ENCODE measurements around the gene HP. TPM values are rescaled to one million over a fixed set of nuclear protein-coding genes. Genes with fewer than 3 reads are reported as not detected.

HP gene
- total RNA-seq, 2 experiments from 2014 or later: not detected

- ChIA-PET CTCF (ENCODE audit: unreplicated experiment) (no interaction called here), POLR2A (interaction anchor here (1.7 kb wide), 1 partner anchor 9 kb away, joined by 4 read pairs; the partner anchor contains the start of genes DHX38 and TXNL4B)
- no peak for DNase-seq (ENCODE audit: low spot score)
Measured at GRCh38 chr16:72083778-72084404, 29.6 kb downstream of the HP start.

GRCh38 chr16:72084445-72084844, 30.1 kb downstream of the HP start:
- TF ChIP-seq EZH2phosphoT487 (IDR thresholded peaks at IDR 0.05; ENCODE audit: borderline replicate concordance, low read depth, low read length): no peak
- TF ChIP-seq CTCF (conservative IDR thresholded peaks at IDR 0.05; ENCODE audit: low read length): no peak
- H3K4me2 ChIP-seq (ENCODE audit: low read length): no peak overlapping the region
- POLR2A ChIA-PET: no interaction called here
- 0 out of 2 replicates have a peak, but pooled peaks cover 12% of the 10 kb centered on the region for H3K9me3 ChIP-seq (ENCODE audit: low read length)
- no peaks in the 10 kb centered on the region for H3K9me2 ChIP-seq (ENCODE audit: insufficient read depth, low read length)
- intact Hi-C loops (cut with micrococcal nuclease; ENCODE audit: unreplicated experiment): no loop called here
- H2AFZ ChIP-seq (ENCODE audit: low read length): no peak overlapping the region
- H3K27ac ChIP-seq (ENCODE audit: low read depth, low read length, poor library complexity, severe bottlenecking): no peak overlapping the region
- H3K79me2 ChIP-seq (ENCODE audit: insufficient read depth, low read depth, low read length): no peaks in the 10 kb centered on the region
- H3K36me3 ChIP-seq (ENCODE audit: insufficient read depth, low read length): peaks cover 56% of the 10 kb centered on the region
- no peaks in the 10 kb centered on the region for H4K20me1 ChIP-seq (ENCODE audit: insufficient read depth, low read length)
- CTCF ChIA-PET (ENCODE audit: unreplicated experiment): no interaction called here
- H3K4me3 ChIP-seq (ENCODE audit: low read depth, low read length, poor library complexity, severe bottlenecking): no peak overlapping the region
- H3K4me1 ChIP-seq (ENCODE audit: insufficient read depth, low read length, poor library complexity, severe bottlenecking): no peaks in the 10 kb centered on the region
- no TSS peak for BruUV-seq (replicated peaks)
- DNase-seq (ENCODE audit: low spot score): no peak

More at GRCh38 chr16:72083778-72084404, 29.6 kb downstream of the HP start:
- H3K79me2 ChIP-seq (ENCODE audit: insufficient read depth, low read depth, low read length): no peaks in the 10 kb centered on the region
- H3K9me2 ChIP-seq (ENCODE audit: insufficient read depth, low read length): no peaks in the 10 kb centered on the region
- no peak overlapping the region for H3K4me3 ChIP-seq (ENCODE audit: low read depth, low read length, poor library complexity, severe bottlenecking)
- no peak overlapping the region for H3K4me2 ChIP-seq (ENCODE audit: low read length)
- H3K27ac ChIP-seq (ENCODE audit: low read depth, low read length, poor library complexity, severe bottlenecking): no peak overlapping the region
- 0 out of 2 replicates have a peak, but pooled peaks cover 12% of the 10 kb centered on the region for H3K9me3 ChIP-seq (ENCODE audit: low read length)
- BruUV-seq (replicated peaks): no TSS peak
- TF ChIP-seq EZH2phosphoT487 (IDR thresholded peaks at IDR 0.05; ENCODE audit: borderline replicate concordance, low read depth, low read length) (no peak), CTCF (conservative IDR thresholded peaks at IDR 0.05; ENCODE audit: low read length) (no peak)
- H2AFZ ChIP-seq (ENCODE audit: low read length): no peak overlapping the region
- H4K20me1 ChIP-seq (ENCODE audit: insufficient read depth, low read length): no peaks in the 10 kb centered on the region
- H3K4me1 ChIP-seq (ENCODE audit: insufficient read depth, low read length, poor library complexity, severe bottlenecking): no peaks in the 10 kb centered on the region
- peaks cover 50% of the 10 kb centered on the region for H3K36me3 ChIP-seq (ENCODE audit: insufficient read depth, low read length)
- intact Hi-C loops (cut with micrococcal nuclease; ENCODE audit: unreplicated experiment): no loop called here

- DNase-seq (ENCODE audit: low spot score): no peak
- Histone ChIP-seq H4K20me1 (ENCODE audit: insufficient read depth, low read length) (no peaks in the 10 kb centered on the region), H3K4me2 (ENCODE audit: low read length) (no peak overlapping the region), H3K79me2 (ENCODE audit: insufficient read depth, low read depth, low read length) (no peaks in the 10 kb centered on the region), H3K36me3 (ENCODE audit: insufficient read depth, low read length) (peaks cover 61% of the 10 kb centered on the region), H3K9me2 (ENCODE audit: insufficient read depth, low read length) (no peaks in the 10 kb centered on the region), H3K27ac (ENCODE audit: low read depth, low read length, poor library complexity, severe bottlenecking) (no peak overlapping the region), H2AFZ (ENCODE audit: low read length) (no peak overlapping the region), H3K4me3 (ENCODE audit: low read depth, low read length, poor library complexity, severe bottlenecking) (no peak overlapping the region), H3K4me1 (ENCODE audit: insufficient read depth, low read length, poor library complexity, severe bottlenecking) (no peaks in the 10 kb centered on the region), H3K9me3 (ENCODE audit: low read length) (0 out of 2 replicates have a peak, but pooled peaks cover 12% of the 10 kb centered on the region)
- TF ChIP-seq CTCF (conservative IDR thresholded peaks at IDR 0.05; ENCODE audit: low read length) (no peak), EZH2phosphoT487 (IDR thresholded peaks at IDR 0.05; ENCODE audit: borderline replicate concordance, low read depth, low read length) (no peak)
- no TSS peak for BruUV-seq (replicated peaks)
- intact Hi-C loops (cut with micrococcal nuclease; ENCODE audit: unreplicated experiment): no loop called here
- ChIA-PET POLR2A (interaction anchor here (0.5 kb wide), 1 partner anchor 488 kb away, joined by 3 read pairs; no protein-coding TSS in a partner anchor), CTCF (ENCODE audit: unreplicated experiment) (no interaction called here)
Measured at GRCh38 chr16:72085002-72085401, 30.7 kb downstream of the HP start.

All from OCI-LY7 (cell line).